ENCODE measurements around the gene CTNNA3.

Gene CTNNA3

GRCh38 chr10:65964205-65964604, 1731.8 kb downstream of the CTNNA3 start:
- no peak for DNase-seq (ENCODE audit: low read depth, low spot score)
- no peak overlapping the region for H3K27ac ChIP-seq

- DNase-seq (ENCODE audit: low read depth, low spot score), result no peak
- no peak overlapping the region for H3K27ac ChIP-seq
Observed at GRCh38 chr10:65952086-65952485, 1743.9 kb downstream of the CTNNA3 start.

GRCh38 chr10:65950075-65950474, 1745.9 kb downstream of the CTNNA3 start:
- H3K27ac ChIP-seq, result no peak overlapping the region
- no peak for DNase-seq (ENCODE audit: low read depth, low spot score)

GRCh38 chr10:65949526-65949925, 1746.5 kb downstream of the CTNNA3 start:
- DNase-seq (ENCODE audit: low read depth, low spot score), result no peak
- no peak overlapping the region for H3K27ac ChIP-seq

- H3K27ac ChIP-seq, result no peak overlapping the region
- DNase-seq (ENCODE audit: low read depth, low spot score), result no peak
Observed at GRCh38 chr10:65945061-65945460, 1750.9 kb downstream of the CTNNA3 start.

GRCh38 chr10:65943451-65943850, 1752.5 kb downstream of the CTNNA3 start:
- H3K27ac ChIP-seq, result no peak overlapping the region
- no peak for DNase-seq (ENCODE audit: low read depth, low spot score)

GRCh38 chr10:65940816-65941662, 1755.0 kb downstream of the CTNNA3 start:
- no peak for DNase-seq (ENCODE audit: low read depth, low spot score)
- no peak overlapping the region for H3K27ac ChIP-seq

- DNase-seq (ENCODE audit: low read depth, low spot score), result no peak
- H3K27ac ChIP-seq, result no peak overlapping the region
Observed at GRCh38 chr10:65940105-65940504, 1755.9 kb downstream of the CTNNA3 start.

GRCh38 chr10:65931291-65932070, 1764.5 kb downstream of the CTNNA3 start:
- no peak overlapping the region for H3K27ac ChIP-seq
- no peak for DNase-seq (ENCODE audit: low read depth, low spot score)

- DNase-seq (ENCODE audit: low read depth, low spot score), result no peak
- H3K27ac ChIP-seq, result no peak overlapping the region
Observed at GRCh38 chr10:65911151-65911835, 1784.7 kb downstream of the CTNNA3 start.

- DNase-seq (ENCODE audit: low read depth, low spot score), result no peak
- H3K27ac ChIP-seq, result no peak overlapping the region
Observed at GRCh38 chr10:65910209-65910608, 1785.8 kb downstream of the CTNNA3 start.

- no peak overlapping the region for H3K27ac ChIP-seq
- no peak for DNase-seq (ENCODE audit: low read depth, low spot score)
Observed at GRCh38 chr10:65907199-65907712, 1788.7 kb downstream of the CTNNA3 start.

GRCh38 chr10:65903620-65904019, 1792.4 kb downstream of the CTNNA3 start:
- no peak overlapping the region for H3K27ac ChIP-seq
- DNase-seq (ENCODE audit: low read depth, low spot score), result no peak

- DNase-seq (ENCODE audit: low read depth, low spot score), result no peak
Observed at GRCh38 chr10:65900271-65900670, 1795.7 kb downstream of the CTNNA3 start.

GRCh38 chr10:65898055-65898454, 1797.9 kb downstream of the CTNNA3 start:
- no peak for DNase-seq (ENCODE audit: low read depth, low spot score)
- no peak overlapping the region for H3K27ac ChIP-seq

More at GRCh38 chr10:65900271-65900670, 1795.7 kb downstream of the CTNNA3 start:
- no peak overlapping the region for H3K27ac ChIP-seq

- H3K27ac ChIP-seq, result no peak overlapping the region
- no peak for DNase-seq (ENCODE audit: low read depth, low spot score)
Observed at GRCh38 chr10:65894961-65895360, 1801.0 kb downstream of the CTNNA3 start.

- DNase-seq (ENCODE audit: low read depth, low spot score), result no peak
- no peak overlapping the region for H3K27ac ChIP-seq
Observed at GRCh38 chr10:65894379-65894778, 1801.6 kb downstream of the CTNNA3 start.

- H3K27ac ChIP-seq, result no peak overlapping the region
- no peak for DNase-seq (ENCODE audit: low read depth, low spot score)
Observed at GRCh38 chr10:65893676-65894075, 1802.3 kb downstream of the CTNNA3 start.

GRCh38 chr10:65892284-65892683, 1803.7 kb downstream of the CTNNA3 start:
- H3K27ac ChIP-seq, result no peak overlapping the region
- no peak for DNase-seq (ENCODE audit: low read depth, low spot score)

Data from epithelial cell of prostate (primary cell).